Heart right ventricle (tissue), 16 donors: Measurements from ENCODE around the gene METTL22. TPM values are rescaled to one million over a fixed set of nuclear protein-coding genes. Genes with fewer than 3 reads are reported as not detected.

Source experiments
- ATAC-seq, 8 donors: fragments of 200-7000 bp; cut with Tn5 transposase; one replicate each; pipeline ENCODE4 v1.9.1; 2020; ENCODE audit warnings: mild to moderate bottlenecking in 8 of 8, moderate library complexity in 8 of 8, moderate number of reproducible peaks in 1 of 8
- DNase-seq, 2 donors: peaks; one replicate each; pipeline ENCODE4 v3.0.0-alpha.2; 2020
- H3K27ac ChIP-seq, 10 donors: fragments of 200-600 bp; sonication (generic) in 2 of 10; one replicate each; pipeline versions ENCODE4 v1.5.0 to v1.8.0; 2020 to 2022; ENCODE audit warnings: mild to moderate bottlenecking in 3 of 10
- H3K27me3 ChIP-seq, 7 donors: fragments of 200-600 bp; one replicate each; pipeline ENCODE4 v1.8.0; 2021 to 2022; ENCODE audit warnings: mild to moderate bottlenecking in 2 of 7
- H3K36me3 ChIP-seq, 9 donors: fragments of 200-600 bp; sonication (generic) in 1 of 9; one replicate each; pipeline versions ENCODE4 v1.5.0 to v1.8.0; 2020 to 2022; ENCODE audit warnings: mild to moderate bottlenecking in 2 of 9
- H3K4me1 ChIP-seq, 9 donors: fragments of 200-600 bp; sonication (generic) in 1 of 9; one replicate each; pipeline versions ENCODE4 v1.5.0 to v1.8.0; 2020 to 2022; ENCODE audit warnings: mild to moderate bottlenecking in 4 of 9
- H3K4me3 ChIP-seq, 10 donors: fragments of 200-600 bp; sonication (generic) in 2 of 10; one replicate each; pipeline versions ENCODE4 v1.5.0 to v1.8.0; 2020 to 2022; ENCODE audit warnings: mild to moderate bottlenecking in 7 of 10, moderate library complexity in 2 of 10
- H3K9me3 ChIP-seq, 11 donors: fragments of 200-600 bp in 10 of 11; sonication (generic) in 2 of 11; one replicate each; pipeline versions ENCODE4 v1.5.0 to v1.8.0; 2013 to 2022; ENCODE audit warnings: mild to moderate bottlenecking in 2 of 11, control low read depth in 1 of 11, moderate library complexity in 1 of 11
- whole genome bisulfite sequencing, 2 donors: extraction: QIAGEN DNeasy Blood & Tissue Kit; methylation state at CpG; one replicate each; pipeline ENCODE4 v1.1.7; 2013; ENCODE audit warnings: inconsistent platforms in 1 of 2; 5-methylcytosine and 5-hydroxymethylcytosine counted together
- intact Hi-C, 10 donors: fragments of 100-400 bp; cut with DNase I; formaldehyde crosslinking; loops; one replicate each; pipeline versions ENCODE4 v1.11.1 to v1.14.2; 2022
- polyA plus RNA-seq, 2 donors: library from polyadenylated mRNA; stranded (reverse); fragments of 200-250 nt; gene quantifications; one replicate each; pipeline ENCODE4 v1.2.3, GENCODE V29; 2013
- total RNA-seq, 10 donors: library from RNA; stranded (reverse); fragmentation: NEBNext Ultra II Directional in 3 of 10; extraction: Animal tissue kit (Norgen Biotek cat#: 25700) in 3 of 10; gene quantifications; one replicate each; pipeline versions ENCODE4 v1.2.1 to v1.2.4, GENCODE V29; 2021 to 2023
- TF ChIP-seq, protein P1 (sequence below), 9 donors: fragments of 200-600 bp; sonication (generic) in 2 of 9; IDR thresholded peaks; one replicate each; pipeline versions ENCODE4 v1.5.0 to v1.8.0; 2021 to 2022; ENCODE audit warnings: antibody characterized with exemption in 9 of 9, mild to moderate bottlenecking in 5 of 9, moderate library complexity in 1 of 9
- donor health status: Arrhythmogenic right ventricular cardiomyopathy.
- donor health status: ischemic (EF 13 %, LVEDD 7.1; RV severe dilation, severe dysfunction).
- donor health status: healthy with polysubstance abuse.
- donor health status: DM: no; HTN: yes; CAD: no.
- donor health status: DM: no; HTN: no; CAD: no.
- donor health status: ischemic (EF 25% LVEDD 6.9; RV normal size, moderate dysfunction).
- donor health status: ischemic (EF 25% LVEDD 5.7; RV mildly dilated, moderate dysfunction).
- donor health status: healthy.
- donor health status: DM: yes; HTN: yes; CAD: no.
- donor health status: Ischemic cardiomyopathy.
- donor health status: ischemic (EF 35%, LVEDD 5.7; RV mildly dilated, moderate dysfunction).
- donor health status: nonischemic (EF 11% LVEDD 7.7; RV severe dilation, severe dysfunction).
- donor health status: DM: yes; HTN: yes; CAD: no.
- donor health status: PGD.
- donor health status: ischemic (EF 29% LVEDD 5.4; RV normal size, mild dysfunction).
- donor health status: nonischemic (EF 23%, LVEDD 6.1; RV moderate dilation, normal function).

Gene METTL22
- total and polyA plus RNA-seq, 12 donors: 23.5 to 64.5 (median 34.2) TPM

GRCh38 chr16:8585857-8586256 is 35.6 kb upstream of the METTL22 start:
- intact Hi-C loops: no loop called here
- Histone ChIP-seq H3K27ac (no peak overlapping the region), H3K4me1 (peaks cover 0 to 16% (median 6%) of the 10 kb centered on the region in 9 donors), H3K9me3 (no peaks in the 10 kb centered on the region), H3K36me3 (no peaks in the 10 kb centered on the region), H3K27me3 (peaks cover 12 to 44% (median 42%) of the 10 kb centered on the region in 7 donors), H3K4me3 (no peak overlapping the region)
- 72 to 74% methylated on average over 3 of the region's 3 CpGs for WGBS, 2 donors
- TF ChIP-seq, protein P1, sequence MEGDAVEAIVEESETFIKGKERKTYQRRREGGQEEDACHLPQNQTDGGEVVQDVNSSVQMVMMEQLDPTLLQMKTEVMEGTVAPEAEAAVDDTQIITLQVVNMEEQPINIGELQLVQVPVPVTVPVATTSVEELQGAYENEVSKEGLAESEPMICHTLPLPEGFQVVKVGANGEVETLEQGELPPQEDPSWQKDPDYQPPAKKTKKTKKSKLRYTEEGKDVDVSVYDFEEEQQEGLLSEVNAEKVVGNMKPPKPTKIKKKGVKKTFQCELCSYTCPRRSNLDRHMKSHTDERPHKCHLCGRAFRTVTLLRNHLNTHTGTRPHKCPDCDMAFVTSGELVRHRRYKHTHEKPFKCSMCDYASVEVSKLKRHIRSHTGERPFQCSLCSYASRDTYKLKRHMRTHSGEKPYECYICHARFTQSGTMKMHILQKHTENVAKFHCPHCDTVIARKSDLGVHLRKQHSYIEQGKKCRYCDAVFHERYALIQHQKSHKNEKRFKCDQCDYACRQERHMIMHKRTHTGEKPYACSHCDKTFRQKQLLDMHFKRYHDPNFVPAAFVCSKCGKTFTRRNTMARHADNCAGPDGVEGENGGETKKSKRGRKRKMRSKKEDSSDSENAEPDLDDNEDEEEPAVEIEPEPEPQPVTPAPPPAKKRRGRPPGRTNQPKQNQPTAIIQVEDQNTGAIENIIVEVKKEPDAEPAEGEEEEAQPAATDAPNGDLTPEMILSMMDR (IDR thresholded peaks at IDR 0.05): no peak
- no peak for ATAC-seq
- DNase-seq: no peak

DNA sequence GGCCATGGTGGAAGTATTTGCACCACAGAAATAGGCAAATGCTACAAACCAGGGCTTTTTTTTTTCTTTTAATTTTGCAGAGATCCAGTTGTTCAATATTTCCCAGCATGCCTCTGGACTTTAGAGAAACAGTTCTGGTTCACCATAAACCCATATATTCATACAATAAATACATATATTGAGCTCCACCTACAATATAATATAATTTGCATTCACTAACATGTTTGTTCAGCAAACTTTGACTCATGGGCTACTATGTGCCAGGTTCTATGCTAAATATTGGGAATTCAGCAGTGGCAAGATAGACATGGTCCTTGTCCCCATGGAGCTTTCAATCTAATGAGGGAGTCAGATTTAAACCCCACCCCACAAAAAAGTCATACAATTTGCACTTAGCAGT is 34.4 kb upstream of the METTL22 start:
- no peak for ATAC-seq
- Histone ChIP-seq H3K4me1 (peaks cover 0 to 16% (median 6%) of the 10 kb centered on the region in 9 donors), H3K9me3 (no peaks in the 10 kb centered on the region), H3K27ac (no peak overlapping the region), H3K4me3 (no peak overlapping the region), H3K36me3 (no peaks in the 10 kb centered on the region), H3K27me3 (peaks cover 12 to 52% (median 48%) of the 10 kb centered on the region in 7 donors)
- intact Hi-C loops: no loop called here
- DNase-seq: no peak
- TF ChIP-seq, protein P1 (IDR thresholded peaks at IDR 0.05): no peak

DNA sequence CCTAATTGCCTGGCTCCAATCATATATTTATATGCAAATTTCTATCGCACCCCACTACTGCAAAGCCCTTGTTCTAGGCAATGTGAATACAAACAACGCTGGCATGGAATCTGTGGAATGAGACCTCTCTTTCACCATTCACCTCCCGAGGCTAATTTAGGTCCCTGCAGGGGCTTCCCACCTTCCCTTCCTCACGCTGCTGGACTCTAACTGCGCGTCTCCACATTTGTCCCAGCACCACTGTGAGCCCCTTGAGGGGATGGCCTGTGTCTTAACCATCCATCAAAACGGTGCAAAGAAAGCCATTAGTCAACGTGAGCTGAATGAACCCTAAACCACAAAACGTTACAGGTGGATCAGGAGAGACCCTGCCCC is 32.8 kb upstream of the METTL22 start:
- DNase-seq: no peak
- Histone ChIP-seq H3K4me3 (peak overlapping the region in 1 of 10 donors; percentile 32), H3K36me3 (no peaks in the 10 kb centered on the region), H3K4me1 (peaks cover 0 to 16% (median 6%) of the 10 kb centered on the region in 9 donors), H3K9me3 (no peaks in the 10 kb centered on the region), H3K27ac (no peak overlapping the region), H3K27me3 (peaks cover 12 to 64% (median 61%) of the 10 kb centered on the region in 7 donors)
- intact Hi-C loops: no loop called here
- WGBS, 2 donors: 1% methylated on average over 9 of the region's 9 CpGs
- no peak for ATAC-seq
- TF ChIP-seq, protein P1 (IDR thresholded peaks at IDR 0.05): no peak

DNA sequence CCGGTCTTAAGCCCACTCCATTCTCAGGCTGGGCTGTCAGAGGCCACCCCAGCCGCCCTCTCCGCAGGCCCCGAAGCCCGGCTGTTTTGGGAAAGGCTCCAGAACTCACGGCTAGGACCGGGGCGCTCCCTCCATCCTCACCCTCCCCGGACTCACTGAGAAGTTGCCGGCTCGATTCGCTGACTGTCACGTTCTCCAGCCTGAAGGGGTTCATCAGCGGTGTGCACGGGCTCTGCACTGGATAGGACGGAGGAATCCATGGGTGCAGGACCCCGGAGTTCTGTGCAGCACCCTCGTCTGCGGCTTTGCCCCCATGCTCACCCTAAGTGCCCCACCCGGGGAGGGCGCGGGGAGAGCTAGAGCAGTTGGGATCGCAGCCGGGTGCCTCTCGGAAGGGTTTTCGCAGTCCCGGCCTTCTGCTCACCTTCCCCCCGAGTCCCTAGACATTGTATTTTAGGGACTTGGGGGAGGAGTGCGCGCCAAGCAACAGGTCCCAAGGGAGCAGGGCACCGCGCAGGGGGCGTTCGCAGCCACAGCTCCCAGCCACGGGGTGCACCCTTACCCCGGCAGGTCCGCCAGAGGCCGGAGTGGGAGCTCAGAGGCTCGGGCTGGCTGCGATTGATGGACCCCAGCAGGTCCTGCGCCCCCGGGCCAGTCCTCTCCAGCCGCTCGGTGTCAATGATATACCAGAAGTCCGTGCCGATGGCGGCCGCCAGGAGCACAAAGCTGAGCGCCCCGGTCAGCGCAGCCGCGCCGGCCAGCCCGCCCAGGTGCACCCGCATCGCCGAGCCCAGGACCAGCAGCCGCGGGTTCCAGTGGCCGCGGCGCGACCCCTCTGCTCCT is 32.2 kb upstream of the METTL22 start:
- H3K36me3 ChIP-seq: no peaks in the 10 kb centered on the region
- H3K27me3 ChIP-seq: peaks cover 12 to 66% (median 62%) of the 10 kb centered on the region in 7 donors
- peak overlapping the region in 8 of 10 donors; percentile 7 to 41 (median 32) for H3K4me3 ChIP-seq
- ATAC-seq (peak in 2 of 8 donors; percentile 18 to 19), DNase-seq (no peak)
- intact Hi-C loops: no loop called here
- no peaks in the 10 kb centered on the region for H3K9me3 ChIP-seq
- H3K4me1 ChIP-seq: peaks cover 0 to 16% (median 6%) of the 10 kb centered on the region in 9 donors
- WGBS, 2 donors: 1% methylated on average over 53 to 64 of the region's 64 CpGs
- H3K27ac ChIP-seq: no peak overlapping the region
- TF ChIP-seq, protein P1 (IDR thresholded peaks at IDR 0.05): no peak
